ENCODE measurements around the gene CDYL. TPM values are rescaled to one million over a fixed set of nuclear protein-coding genes. Genes with fewer than 3 reads are reported as not detected.

Gene CDYL
- total and polyA plus RNA-seq, 9 donors, result 9.9 to 71.3 (median 45.1) TPM

DNA sequence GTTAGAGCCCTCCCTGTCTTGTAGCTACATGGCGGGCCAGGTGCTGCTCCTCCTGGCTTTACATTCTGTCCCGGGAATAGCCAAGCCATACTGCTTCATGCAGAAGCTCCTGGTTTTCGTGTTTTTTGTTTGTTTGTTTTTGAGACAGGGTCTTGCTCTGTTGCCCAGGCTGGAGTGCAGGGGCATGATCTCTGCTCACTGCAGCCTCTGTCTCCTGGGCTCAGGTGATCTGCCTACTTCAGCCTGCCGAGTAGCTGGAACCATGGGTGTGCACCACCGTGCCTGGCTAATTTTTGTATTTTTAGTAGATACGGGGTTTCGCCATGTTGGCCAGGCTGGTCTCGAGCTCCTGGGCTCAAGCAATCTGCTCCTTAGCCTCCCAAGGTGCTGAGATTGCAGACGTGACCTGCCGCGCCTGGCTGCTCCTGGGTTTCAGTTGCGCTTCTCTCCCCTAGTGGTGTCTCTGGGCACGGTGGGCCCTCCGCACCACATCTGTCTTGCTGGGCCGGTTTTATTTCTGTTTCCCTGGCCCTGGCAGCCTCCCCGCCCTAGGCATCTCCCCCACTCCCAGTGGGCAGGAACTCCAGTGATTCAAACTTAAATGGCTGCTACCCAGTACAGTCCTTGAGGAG is 12.9 kb downstream of the CDYL start:
- 82 to 84% (median 83%) methylated on average over 16 of the region's 16 CpGs for WGBS, 3 donors
- intact Hi-C loops (cut with DNase I), result no loop called here
- Histone ChIP-seq H3K36me3 (no peaks in the 10 kb centered on the region), H3K4me1 (ENCODE audit: insufficient read depth) (peaks cover 1% of the 10 kb centered on the region), H3K9me3 (no peaks in the 10 kb centered on the region), H3K27ac (no peak overlapping the region), H3K27me3 (no peaks in the 10 kb centered on the region), H3K4me3 (no peak overlapping the region)
- DNase-seq, result no peak
- TF ChIP-seq, protein P1, sequence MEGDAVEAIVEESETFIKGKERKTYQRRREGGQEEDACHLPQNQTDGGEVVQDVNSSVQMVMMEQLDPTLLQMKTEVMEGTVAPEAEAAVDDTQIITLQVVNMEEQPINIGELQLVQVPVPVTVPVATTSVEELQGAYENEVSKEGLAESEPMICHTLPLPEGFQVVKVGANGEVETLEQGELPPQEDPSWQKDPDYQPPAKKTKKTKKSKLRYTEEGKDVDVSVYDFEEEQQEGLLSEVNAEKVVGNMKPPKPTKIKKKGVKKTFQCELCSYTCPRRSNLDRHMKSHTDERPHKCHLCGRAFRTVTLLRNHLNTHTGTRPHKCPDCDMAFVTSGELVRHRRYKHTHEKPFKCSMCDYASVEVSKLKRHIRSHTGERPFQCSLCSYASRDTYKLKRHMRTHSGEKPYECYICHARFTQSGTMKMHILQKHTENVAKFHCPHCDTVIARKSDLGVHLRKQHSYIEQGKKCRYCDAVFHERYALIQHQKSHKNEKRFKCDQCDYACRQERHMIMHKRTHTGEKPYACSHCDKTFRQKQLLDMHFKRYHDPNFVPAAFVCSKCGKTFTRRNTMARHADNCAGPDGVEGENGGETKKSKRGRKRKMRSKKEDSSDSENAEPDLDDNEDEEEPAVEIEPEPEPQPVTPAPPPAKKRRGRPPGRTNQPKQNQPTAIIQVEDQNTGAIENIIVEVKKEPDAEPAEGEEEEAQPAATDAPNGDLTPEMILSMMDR (IDR thresholded peaks at IDR 0.05), result no peak
- no peak for TF ChIP-seq EP300 (IDR thresholded peaks at IDR 0.05)
- TF ChIP-seq POLR2A (IDR thresholded peaks at IDR 0.05), result no peak

DNA sequence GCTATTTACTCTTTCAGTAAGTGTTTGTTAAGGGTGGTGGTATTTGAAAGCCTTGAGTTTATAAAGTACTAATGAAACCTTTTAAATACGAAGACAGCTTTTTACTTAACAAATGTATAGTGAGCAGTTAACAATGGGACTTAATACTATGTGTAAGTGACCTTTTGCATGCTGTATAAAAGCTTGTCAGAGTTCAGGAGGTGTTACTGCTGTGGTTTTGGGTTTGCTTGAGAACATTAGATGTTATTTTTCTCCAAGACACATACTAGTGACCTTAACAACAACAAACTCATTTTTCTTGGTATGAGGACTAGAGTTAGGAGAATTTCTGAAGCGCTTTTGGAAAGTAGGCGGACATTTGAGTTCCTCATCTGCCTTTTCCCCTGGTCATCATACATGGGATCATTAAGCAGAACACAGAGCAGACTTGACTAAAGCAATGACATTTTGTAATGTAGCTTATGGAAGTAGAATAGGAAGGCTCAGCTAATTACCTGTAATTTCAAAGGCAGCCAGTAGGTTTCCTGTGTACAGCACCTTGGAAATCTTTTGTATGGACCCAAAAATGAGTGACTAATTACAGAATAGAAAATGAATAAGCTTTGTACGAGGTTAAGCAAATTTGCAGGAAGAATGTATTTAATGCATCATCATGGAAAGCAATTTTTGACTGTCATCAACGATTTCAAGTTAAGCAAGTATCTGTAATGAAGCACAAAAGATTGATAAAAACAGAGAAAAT is 14.1 kb downstream of the CDYL start:
- no peak overlapping the region for H3K4me3 ChIP-seq
- intact Hi-C loops (cut with DNase I), result no loop called here
- TF ChIP-seq, protein P1 (IDR thresholded peaks at IDR 0.05), result no peak
- TF ChIP-seq POLR2A (IDR thresholded peaks at IDR 0.05), result no peak
- no peaks in the 10 kb centered on the region for H3K27me3 ChIP-seq
- H3K36me3 ChIP-seq, result no peaks in the 10 kb centered on the region
- DNase-seq, result no peak
- H3K27ac ChIP-seq, result no peak overlapping the region
- H3K9me3 ChIP-seq, result no peaks in the 10 kb centered on the region
- peaks cover 1% of the 10 kb centered on the region for H3K4me1 ChIP-seq (ENCODE audit: insufficient read depth)
- WGBS, 3 donors, result 78 to 87% (median 79%) methylated on average over 5 of the region's 5 CpGs

DNA sequence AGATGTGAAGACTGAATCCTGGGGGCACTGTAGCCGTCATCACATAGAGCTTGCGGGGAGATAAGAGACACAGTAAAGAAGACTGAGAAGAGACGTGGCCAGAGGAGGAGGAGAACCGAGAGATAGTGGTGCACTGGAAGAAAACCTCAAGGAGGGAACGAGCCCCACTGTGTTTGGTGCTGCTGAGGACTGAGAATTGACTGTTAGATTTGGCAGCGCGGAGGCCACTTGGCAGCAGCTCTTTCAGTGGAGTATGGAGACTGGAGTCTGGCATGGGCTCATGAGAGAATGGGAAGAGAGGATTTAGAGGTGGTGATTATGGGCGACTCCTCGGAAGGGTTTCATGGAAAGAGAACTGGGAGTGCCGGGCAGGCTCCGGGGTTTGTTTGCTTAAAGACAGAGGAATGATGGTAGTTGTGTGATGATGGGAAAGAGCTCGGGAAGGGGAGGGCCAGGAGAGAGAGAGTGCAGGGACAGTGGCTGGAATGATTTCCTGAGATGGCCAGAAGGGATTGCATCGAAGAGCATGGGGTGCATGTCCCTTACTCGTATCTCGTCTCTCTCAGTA is 18.0 kb downstream of the CDYL start:
- H3K27me3 ChIP-seq, result no peaks in the 10 kb centered on the region
- no peaks in the 10 kb centered on the region for H3K4me1 ChIP-seq (ENCODE audit: insufficient read depth)
- no peaks in the 10 kb centered on the region for H3K9me3 ChIP-seq
- WGBS, 3 donors, result 55 to 65% (median 64%) methylated on average over 15 of the region's 15 CpGs
- H3K36me3 ChIP-seq, result no peaks in the 10 kb centered on the region
- DNase-seq, result no peak
- no peak overlapping the region for H3K27ac ChIP-seq
- intact Hi-C loops (cut with DNase I), result no loop called here
- no peak overlapping the region for H3K4me3 ChIP-seq
- TF ChIP-seq, protein P1 (IDR thresholded peaks at IDR 0.05), result no peak
- no peak for TF ChIP-seq POLR2A (IDR thresholded peaks at IDR 0.05)
- TF ChIP-seq EP300 (IDR thresholded peaks at IDR 0.05), result no peak

DNA sequence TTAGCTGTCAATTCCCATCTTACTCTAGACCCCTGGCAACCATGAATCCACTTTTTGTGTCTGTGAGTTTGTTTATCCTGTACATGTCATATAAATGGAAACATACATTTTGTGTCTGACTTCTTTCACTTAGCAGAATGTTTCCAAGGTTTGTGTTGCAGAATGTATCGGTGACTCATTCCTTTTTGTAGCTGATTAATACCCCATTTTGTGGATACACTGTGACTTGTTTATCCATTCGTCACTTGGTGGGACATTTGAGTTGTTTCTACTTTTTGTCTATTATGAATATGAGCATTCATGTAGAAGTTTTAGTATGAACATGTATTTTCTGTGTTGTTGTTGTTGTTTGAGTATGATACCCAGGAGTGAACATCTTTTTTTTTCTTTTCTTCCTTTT is 21.4 kb downstream of the CDYL start:
- H3K4me1 ChIP-seq (ENCODE audit: insufficient read depth), result no peaks in the 10 kb centered on the region
- H3K9me3 ChIP-seq, result peaks cover 0 to 3% of the 10 kb centered on the region in 2 donors
- WGBS, 3 donors, result 90 to 99% (median 96%) methylated on average over 2 of the region's 2 CpGs
- intact Hi-C loops (cut with DNase I), result no loop called here
- H3K4me3 ChIP-seq, result no peak overlapping the region
- no peaks in the 10 kb centered on the region for H3K36me3 ChIP-seq
- no peaks in the 10 kb centered on the region for H3K27me3 ChIP-seq
- no peak for DNase-seq
- no peak overlapping the region for H3K27ac ChIP-seq
- TF ChIP-seq EP300 (IDR thresholded peaks at IDR 0.05) (no peak), POLR2A (IDR thresholded peaks at IDR 0.05) (no peak)
- TF ChIP-seq, protein P1 (IDR thresholded peaks at IDR 0.05), result no peak

Measured in ovary (tissue), 9 donors.